IPS-18c (cell line): ENCODE results near the gene SCNM1.
A peak's percentile ranks its signal among the peaks of the same experiment; 100 is the strongest.

Experiments
- H3K4me3 ChIP-seq: 2 replicates; pipeline ENCODE4 v1.7.0; 2013; ENCODE audit warnings: low read depth, mild to moderate bottlenecking, low read length, moderate library complexity; ENCODE audit not compliant: insufficient read depth
- H3K9me3 ChIP-seq: one replicate; pipeline ENCODE4 v1.6.1; 2013; ENCODE audit warnings: mild to moderate bottlenecking, low read length, moderate library complexity; ENCODE audit not compliant: control insufficient read depth, insufficient read depth

SCNM1 gene, protein sequence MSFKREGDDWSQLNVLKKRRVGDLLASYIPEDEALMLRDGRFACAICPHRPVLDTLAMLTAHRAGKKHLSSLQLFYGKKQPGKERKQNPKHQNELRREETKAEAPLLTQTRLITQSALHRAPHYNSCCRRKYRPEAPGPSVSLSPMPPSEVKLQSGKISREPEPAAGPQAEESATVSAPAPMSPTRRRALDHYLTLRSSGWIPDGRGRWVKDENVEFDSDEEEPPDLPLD

DNA sequence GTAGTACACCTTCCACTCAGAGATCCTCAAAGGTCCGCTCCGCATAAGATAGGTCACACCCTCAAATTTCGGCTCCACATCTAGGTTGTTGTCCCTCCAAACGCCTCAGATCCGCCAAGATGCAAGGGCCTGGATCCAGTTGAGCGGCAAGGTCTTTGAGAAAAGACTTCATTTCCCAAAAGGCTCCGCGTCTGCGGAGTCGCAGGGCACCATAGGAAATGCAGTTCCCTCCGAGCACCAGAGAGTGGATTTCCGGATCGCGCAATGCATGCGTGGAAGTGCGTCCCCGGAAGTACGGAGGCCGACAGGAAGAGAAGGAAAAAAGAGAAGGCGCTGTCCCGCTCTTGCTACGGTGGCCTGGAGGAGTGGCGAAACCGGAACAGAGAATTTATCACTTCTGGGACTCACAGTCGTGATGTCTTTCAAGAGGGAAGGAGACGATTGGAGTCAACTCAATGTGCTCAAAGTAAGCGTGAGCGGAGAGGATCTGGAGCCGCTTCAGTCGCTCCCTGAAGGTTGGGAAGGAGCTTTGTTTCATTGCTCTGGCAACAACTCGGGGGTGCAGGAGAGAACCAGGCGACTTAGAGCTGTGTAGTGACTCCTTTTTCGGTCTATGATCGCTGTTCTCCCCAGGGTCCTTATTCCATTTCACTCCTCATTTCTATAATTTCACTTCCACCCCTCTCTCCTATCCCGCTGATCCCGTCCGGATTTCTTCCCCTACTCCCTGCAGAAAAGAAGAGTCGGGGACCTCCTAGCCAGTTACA is at the start of gene SCNM1, which contains the start of gene LYSMD1:
SCNM1 (plus strand) TSS at position 407 of the 767 bp plus-strand sequence; CDS start at position 416, 9 bp downstream.
LYSMD1 (minus strand) TSS at position 165 of the 767 bp plus-strand sequence. CDS start 644 bp downstream, outside the sequence.
- peak within 1 kb of the TSS; percentile 94 for H3K4me3 ChIP-seq
- H3K9me3 ChIP-seq: no peaks in the 10 kb centered on the region

DNA sequence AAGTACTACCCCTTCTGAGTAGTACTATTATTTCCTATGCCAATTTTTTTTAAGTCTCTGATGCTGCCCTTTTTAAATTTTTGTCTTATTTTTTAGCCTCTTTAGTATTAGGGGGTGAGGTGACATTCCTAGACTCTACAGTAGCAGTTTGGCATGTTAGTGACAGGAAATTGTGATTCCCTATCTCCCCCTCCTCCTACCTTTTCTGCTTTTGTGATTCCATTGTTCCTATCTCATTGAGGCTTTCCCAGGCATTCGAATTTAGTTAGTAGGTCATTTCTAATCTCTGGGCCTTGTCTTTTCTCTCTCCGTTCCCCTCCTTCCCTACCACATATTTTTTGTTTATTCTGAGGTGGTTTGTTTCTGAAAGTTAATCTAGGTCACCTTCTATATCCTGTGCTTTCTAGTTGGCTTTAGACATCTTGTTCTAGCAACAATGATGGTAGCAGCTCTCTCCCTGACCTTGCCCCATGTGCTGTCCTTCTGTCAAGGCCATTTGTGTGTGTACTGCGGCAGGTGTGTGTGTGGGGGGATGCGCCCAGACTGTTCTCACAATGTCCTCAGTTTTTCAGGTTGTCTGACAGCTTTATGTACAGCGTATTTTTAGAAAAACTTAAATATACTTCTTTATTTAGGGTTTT is 41.1 kb upstream of the SCNM1 start:
- no peaks in the 10 kb centered on the region for H3K9me3 ChIP-seq
- H3K4me3 ChIP-seq: no peak overlapping the region

DNA sequence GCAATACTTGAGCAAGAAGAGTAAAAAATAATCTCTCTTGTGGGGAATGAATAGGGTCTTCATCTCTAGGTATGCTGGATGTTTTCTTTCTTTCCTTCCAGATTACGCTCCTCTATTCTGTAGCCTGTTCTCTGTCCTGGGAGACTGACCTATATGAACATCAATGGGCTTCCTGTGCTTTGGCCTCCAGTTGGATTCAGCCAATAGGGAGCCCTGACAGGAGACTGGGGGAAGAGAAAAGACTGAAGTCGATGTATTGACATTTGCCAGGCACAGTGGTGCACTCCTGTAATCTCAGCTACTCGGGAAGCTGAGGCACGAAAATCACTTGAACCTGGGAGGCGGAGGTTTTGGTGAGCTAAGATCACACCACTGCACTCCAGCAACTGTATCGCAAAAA is 37.1 kb upstream of the SCNM1 start:
- Histone ChIP-seq H3K4me3 (no peak overlapping the region), H3K9me3 (no peaks in the 10 kb centered on the region)

DNA sequence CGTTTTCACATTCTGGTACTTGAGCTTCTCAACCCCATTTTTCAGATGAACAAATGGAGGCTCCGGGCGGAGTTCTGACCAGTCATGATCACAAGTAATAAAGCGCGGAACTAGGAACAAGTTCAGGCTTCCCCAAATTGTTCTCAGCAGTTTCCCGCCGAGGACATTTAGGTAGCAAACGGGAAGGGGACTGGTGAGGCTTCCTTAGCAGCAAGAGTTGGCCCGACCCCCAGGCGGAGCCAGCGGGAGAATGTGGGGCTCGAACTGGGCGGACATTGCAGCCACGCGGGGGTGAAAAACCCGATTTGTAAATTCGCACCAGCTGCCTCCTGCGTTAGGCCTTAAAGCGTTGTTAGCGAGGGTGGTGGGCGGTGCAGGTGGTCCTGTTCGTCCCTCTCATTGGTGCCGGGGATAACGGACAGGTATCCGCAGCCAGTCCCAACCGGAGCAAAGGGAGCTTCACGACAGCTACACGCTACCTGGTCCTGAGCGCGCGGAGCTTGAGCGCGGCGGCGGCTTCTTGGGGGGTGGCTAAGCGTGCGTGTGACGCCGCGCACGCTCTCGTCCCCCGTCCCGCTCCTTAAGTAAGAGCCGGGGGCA is 34.9 kb upstream of the SCNM1 start:
- Histone ChIP-seq H3K4me3 (peak overlapping the region; percentile 55; the same call in 1 of the 2 replicates), H3K9me3 (no peaks in the 10 kb centered on the region)

DNA sequence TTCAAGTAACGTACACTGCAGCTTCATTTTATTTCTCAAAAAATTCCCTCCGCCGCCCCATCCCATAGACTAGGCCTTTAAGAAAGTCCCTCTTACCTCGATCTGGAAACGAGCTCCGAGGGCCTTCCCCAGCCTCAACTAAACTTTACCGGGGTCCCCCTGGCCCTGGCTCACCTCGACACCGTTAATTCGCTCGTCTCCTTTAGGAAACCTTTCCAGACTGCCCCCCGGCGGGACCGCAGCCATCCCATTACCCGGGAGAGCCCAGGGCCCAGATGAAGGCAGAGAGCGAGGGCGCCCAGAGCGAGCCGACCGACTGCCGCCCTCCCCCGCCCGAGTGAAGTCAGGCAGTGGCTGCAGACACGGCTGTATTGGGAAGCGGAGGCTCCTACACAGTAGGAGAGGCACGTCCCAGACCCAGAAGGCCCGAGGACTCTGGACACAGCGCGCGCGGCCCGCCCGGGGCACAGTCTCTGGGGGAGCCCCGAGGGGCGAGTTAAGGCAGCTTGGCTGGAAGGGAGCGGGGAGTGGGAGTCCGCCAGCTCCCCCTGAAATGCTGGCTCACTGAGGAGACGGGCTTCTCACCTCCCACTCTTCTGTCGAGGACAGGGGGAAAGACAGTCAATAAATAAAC is 34.1 kb upstream of the SCNM1 start:
- H3K4me3 ChIP-seq: peak overlapping the region; percentile 55
- H3K9me3 ChIP-seq: no peaks in the 10 kb centered on the region

DNA sequence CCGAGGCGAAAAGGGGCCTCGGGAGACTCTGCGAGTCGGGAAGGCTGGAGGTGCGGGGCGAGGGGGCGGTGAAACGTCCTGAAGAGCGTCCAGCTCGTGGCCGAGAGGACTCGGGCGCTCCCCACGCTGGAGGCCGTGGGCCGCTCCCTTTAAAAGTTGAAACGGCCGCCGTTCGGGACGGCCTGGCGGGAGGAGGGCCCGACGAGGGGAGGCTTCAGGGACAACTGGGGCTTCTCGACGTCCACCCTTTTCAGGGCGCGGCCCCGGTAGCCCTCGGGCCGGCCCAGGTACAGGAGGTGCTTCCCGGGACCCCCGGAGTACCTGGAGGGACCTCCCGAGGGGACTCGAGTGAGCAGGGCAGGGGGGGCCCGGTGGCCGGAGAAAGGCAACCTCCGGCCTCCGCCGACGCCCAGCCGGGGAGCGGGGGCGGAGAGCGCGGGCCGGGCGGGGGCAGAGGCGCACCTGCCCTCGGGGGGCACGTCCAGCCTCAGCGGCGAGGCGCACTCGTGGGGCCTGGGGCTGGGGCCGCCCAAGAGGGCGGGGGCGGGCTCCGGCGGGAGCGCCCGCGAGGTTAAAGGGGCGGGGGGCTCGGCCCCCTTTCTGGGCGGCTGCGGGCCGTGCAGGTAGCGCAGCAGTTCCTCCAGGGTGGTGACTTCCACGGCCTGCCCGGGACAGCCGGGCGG is 33.5 kb upstream of the SCNM1 start:
- Histone ChIP-seq H3K4me3 (peak overlapping the region; percentile 55), H3K9me3 (no peaks in the 10 kb centered on the region)

DNA sequence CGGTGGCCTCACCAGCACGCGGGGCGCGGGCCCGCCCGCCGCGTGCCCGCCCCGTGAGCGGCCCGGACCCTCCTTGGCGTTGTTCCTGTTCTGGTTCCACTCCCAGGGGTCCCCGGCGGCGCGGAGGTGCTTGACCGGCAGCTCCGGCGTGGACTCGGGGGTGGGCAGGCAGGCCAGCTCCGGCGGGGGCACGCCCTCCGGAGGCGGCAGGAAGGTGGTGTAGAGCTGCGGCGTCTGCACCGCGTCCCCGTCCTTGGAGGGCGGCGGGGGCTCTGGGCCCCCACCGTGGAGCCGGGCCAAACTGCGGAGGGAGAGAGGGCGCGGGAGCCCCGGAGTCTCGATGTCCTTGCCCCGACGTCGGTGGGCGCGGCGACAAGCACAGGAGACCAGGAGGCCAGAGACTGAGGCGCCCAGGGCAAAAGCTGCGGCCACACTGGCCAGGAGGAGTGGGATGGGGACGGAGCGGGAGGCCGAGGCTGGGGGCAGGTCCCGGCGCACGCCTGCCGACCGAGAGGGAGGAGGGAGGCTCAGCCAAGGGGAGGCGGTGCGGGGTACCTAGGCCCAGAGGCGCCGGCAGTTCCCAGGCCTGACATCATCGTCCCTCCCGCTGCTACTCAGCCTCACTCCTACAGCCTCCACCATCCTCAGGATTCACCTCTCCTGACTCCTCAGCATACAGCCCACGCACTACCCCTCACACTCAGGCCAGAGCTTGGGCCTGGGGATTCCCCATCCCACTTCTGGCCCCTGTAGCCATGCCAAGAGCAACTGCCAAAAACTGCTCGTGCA is 32.7 kb upstream of the SCNM1 start:
- H3K9me3 ChIP-seq: no peaks in the 10 kb centered on the region
- peak overlapping the region; percentile 44; the same call in 1 of the 2 replicates for H3K4me3 ChIP-seq

DNA sequence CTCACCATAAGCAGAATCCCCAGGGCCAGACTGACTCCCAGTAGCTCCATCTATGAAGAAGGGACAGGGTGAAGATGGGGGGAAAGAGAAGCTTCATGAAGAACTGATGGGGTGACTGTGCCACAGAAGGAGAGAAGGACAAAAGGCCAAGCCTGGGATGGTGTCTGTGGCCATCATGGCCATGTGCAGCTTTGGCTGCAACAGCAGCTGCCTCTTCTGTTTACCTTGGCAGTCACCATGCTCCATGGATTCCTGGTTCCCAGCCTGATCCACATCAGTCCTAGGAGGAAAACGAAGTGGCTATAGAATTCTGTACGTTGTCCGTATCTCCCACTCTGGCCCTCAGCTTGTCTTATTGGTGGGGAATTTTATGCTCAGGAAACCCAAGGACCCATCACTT is 31.5 kb upstream of the SCNM1 start:
- no peaks in the 10 kb centered on the region for H3K9me3 ChIP-seq
- no peak overlapping the region for H3K4me3 ChIP-seq

DNA sequence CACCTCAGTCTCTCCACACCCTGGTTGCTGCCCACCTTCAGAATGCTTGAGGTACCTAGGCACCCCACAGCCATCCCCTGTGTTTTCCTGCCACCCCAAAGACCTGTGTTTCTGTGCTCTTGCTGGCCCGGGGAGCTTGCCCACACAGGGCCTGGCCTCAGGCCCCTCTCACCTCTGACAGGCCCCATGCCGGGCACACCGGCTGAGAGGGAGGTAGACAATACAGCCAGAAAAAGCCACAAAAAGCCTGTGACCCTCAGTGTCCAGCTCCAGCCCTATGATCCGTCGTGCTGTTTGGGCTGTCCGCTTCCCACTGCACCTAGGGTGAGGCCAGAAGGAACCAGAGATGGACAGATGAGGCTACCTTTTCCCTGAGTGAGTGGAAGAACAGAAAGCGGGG is 31.0 kb upstream of the SCNM1 start:
- Histone ChIP-seq H3K4me3 (no peak overlapping the region), H3K9me3 (no peaks in the 10 kb centered on the region)

DNA sequence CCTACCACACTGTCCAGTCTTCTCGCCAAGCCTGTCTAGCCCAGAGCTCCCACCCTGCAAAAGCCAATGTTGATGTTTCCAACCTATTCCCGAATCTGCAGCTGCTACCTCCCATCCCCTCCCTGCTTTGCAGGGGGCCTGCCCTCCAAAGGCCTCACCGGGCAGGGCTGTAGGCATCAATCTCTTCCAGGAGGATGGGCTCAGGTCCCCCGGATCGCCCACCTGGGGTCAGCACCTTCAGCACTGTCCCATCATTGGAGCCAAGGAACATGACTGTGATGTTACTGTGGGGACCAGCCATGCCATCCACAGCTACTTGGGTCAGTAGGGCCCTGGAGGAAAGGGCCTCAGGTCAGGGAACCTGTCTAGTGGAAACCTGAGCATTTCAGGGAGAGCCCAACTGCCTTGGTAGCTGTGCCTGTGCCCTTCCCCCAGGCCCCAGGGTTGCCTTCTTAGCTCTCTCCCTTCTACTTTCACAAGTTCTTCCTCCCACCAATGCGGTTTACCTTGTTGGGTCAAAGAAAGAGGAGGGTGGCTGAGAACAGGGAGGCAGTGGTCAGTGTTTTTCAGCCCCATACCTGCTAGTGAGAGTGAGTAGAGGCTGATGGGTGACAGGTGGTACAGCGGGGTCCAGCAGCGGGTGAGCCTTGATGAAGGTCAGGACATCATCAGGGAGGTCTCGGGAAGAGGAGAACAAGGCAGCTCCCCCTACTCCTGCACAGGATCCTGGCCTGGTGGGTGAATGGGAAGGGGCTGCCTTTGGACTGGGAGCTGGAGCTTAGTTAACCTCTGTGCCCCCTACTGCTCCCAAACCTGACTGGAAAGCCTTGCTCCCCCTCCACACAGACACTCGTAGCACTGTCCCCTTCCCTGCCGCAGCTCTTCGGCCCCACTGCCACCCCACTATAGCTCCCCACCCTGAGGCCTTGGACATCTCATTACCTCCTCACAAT is 30.2 kb upstream of the SCNM1 start:
- Histone ChIP-seq H3K9me3 (no peaks in the 10 kb centered on the region), H3K4me3 (no peak overlapping the region)

DNA sequence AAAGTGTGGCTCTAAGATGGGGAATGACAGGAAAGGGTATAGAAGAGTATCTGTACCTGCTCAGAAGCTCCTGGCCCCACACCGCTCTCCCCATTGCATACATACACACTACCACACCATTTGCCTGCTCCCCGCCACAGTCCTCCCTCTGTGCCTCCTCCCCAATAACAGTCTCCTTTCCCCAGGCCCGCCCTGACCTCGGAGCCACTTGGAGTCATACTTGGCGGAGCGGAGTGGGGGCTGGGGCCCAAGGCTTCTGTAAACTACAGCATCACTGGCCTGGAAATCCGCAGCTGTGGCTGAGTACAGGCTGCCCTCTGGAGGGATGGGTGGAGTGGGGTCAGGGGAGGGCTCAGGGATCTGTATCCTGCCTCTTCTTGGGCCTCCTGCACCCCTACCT is 28.2 kb upstream of the SCNM1 start:
- Histone ChIP-seq H3K4me3 (no peak overlapping the region), H3K9me3 (no peaks in the 10 kb centered on the region)

DNA sequence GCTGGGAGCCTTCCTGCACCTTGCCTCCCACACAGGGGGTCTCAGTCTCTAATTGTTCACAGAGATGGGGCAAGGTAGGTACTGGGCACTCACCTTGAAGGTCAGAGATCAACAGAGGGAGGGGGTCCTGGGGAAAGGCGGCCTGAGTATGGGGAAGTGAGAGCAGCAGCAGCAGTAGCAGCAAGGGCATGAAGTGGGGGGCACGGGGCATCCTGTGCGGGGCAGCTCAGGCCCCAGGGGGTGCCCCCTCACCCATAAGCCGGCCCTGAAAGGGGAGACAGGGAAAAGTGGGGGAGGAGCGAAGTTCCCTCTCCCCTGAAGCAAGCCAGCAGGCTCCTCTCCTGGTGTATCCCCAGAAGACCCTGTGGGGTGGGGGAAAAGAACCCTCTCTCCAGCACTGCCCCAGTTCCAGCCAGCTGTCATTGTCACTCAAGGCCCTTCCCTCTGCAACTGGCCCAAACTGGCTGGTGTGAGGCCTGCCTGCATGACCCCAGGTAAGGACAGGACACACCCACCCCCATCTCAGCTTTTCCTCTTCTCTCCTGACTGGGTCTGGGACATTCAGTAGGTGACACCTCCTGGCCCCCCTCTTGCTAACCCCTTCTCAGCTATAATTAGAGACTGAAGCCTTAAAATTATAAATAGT is 23.4 kb upstream of the SCNM1 start:
- Histone ChIP-seq H3K4me3 (no peak overlapping the region), H3K9me3 (no peaks in the 10 kb centered on the region)

DNA sequence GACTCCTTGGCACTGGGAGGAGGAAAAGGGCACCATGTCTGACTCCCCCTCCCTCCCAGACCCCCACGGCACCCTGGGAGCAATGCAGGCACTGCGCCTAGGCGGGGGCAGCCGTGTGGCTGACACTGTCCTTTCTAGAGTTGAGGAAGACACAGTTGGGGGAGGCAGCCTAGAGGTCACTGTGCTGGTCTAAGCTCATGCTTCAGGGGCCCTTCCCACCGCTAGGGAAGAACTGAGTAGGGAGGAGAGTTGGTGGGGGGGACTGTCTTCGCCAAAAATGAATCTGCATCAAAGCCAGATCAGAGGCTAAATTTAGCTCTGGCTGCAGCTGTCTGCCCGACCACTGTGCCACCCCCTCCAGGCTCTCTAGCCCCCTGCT is 22.9 kb upstream of the SCNM1 start:
- Histone ChIP-seq H3K9me3 (no peaks in the 10 kb centered on the region), H3K4me3 (no peak overlapping the region)

DNA sequence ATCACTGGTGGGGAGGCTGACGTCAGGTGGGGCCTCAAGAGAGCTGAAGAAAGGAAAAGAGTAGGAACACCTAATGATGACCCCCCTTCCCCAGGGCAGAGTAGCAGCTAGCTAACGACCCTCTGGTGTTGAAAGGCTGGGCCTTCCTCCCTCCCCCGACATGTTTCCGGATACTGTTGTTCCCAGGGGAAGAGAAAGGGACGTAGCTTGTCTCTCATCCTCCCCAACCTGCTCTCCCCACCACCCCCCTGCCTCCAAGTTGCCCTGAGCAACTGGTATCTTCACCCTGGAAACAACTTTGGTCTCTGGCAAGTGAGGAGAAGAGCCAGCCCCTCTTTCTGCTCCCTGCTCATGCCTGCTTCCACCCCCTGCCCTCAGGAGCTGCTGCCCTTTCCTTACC is 22.0 kb upstream of the SCNM1 start:
- H3K9me3 ChIP-seq: no peaks in the 10 kb centered on the region
- peak overlapping the region; percentile 15; the same call in 1 of the 2 replicates for H3K4me3 ChIP-seq
